HEK293 (cell line): ENCODE measurements around the gene PPIL3.

ENCODE experiments used
- BCL11A ChIP-seq: fragments of 450-650 bp; formaldehyde crosslinking; IDR thresholded peaks from 2 replicates; pipeline ENCODE4 v1.5.1; 2016; ENCODE audit warnings: low read depth, missing biosample characterization, missing genetic modification characterization
- GLIS1 ChIP-seq: fragments of 450-650 bp; formaldehyde crosslinking; IDR thresholded peaks from 2 replicates; pipeline ENCODE4 v1.5.1; 2016; ENCODE audit warnings: missing biosample characterization, missing genetic modification characterization
- PRDM10 ChIP-seq: fragments of 450-650 bp; formaldehyde crosslinking; IDR thresholded peaks from 2 replicates; pipeline ENCODE4 v1.5.1; 2016; ENCODE audit warnings: missing biosample characterization, missing genetic modification characterization
- TCF7L2 ChIP-seq: IDR thresholded peaks from 2 replicates; pipeline ENCODE4 v1.6.1; 2011; ENCODE audit warnings: low read depth, mild to moderate bottlenecking, inconsistent platforms, low read length, moderate library complexity, borderline replicate concordance
- ZBTB17 ChIP-seq: fragments of 450-650 bp; formaldehyde crosslinking; IDR thresholded peaks from 2 replicates; pipeline ENCODE4 v1.5.1; 2016; ENCODE audit warnings: missing biosample characterization, missing genetic modification characterization
- ZBTB26 ChIP-seq: fragments of 450-650 bp; formaldehyde crosslinking; optimal IDR thresholded peaks from 2 replicates; pipeline ENCODE3; 2016; ENCODE audit warnings: missing biosample characterization, mild to moderate bottlenecking, missing genetic modification characterization
- ZBTB44 ChIP-seq: fragments of 450-650 bp; IDR thresholded peaks from 2 replicates; pipeline ENCODE4 v1.5.1; 2018; ENCODE audit warnings: missing biosample characterization, mild to moderate bottlenecking, missing genetic modification characterization
- ZNF155 ChIP-seq: fragments of 450-650 bp; formaldehyde crosslinking; IDR thresholded peaks from 2 replicates; pipeline ENCODE4 v1.5.1; 2016; ENCODE audit warnings: missing biosample characterization, missing genetic modification characterization
- ZNF174 ChIP-seq: fragments of 450-650 bp; formaldehyde crosslinking; IDR thresholded peaks from 2 replicates; pipeline ENCODE4 v1.5.0; 2017; ENCODE audit warnings: missing biosample characterization, mild to moderate bottlenecking, missing genetic modification characterization
- ZNF175 ChIP-seq: fragments of 450-650 bp; formaldehyde crosslinking; IDR thresholded peaks from 2 replicates; pipeline ENCODE4 v1.5.1; 2016; ENCODE audit warnings: missing biosample characterization, missing genetic modification characterization
- ZNF202 ChIP-seq: fragments of 450-650 bp; formaldehyde crosslinking; IDR thresholded peaks from 2 replicates; pipeline ENCODE4 v1.5.1; 2016; ENCODE audit warnings: missing biosample characterization, missing genetic modification characterization, borderline replicate concordance
- ZNF223 ChIP-seq: fragments of 450-650 bp; formaldehyde crosslinking; IDR thresholded peaks from 2 replicates; pipeline ENCODE4 v1.5.1; 2016; ENCODE audit warnings: missing biosample characterization, missing genetic modification characterization
- ZNF248 ChIP-seq: fragments of 450-650 bp; formaldehyde crosslinking; IDR thresholded peaks from 2 replicates; pipeline ENCODE4 v1.5.1; 2017; ENCODE audit warnings: missing biosample characterization, missing genetic modification characterization
- ZNF335 ChIP-seq: fragments of 450-650 bp; formaldehyde crosslinking; conservative IDR thresholded peaks from 2 replicates; pipeline ENCODE4 v1.5.1; 2016; ENCODE audit warnings: missing biosample characterization, missing genetic modification characterization
- ZNF341 ChIP-seq: fragments of 450-650 bp; formaldehyde crosslinking; IDR thresholded peaks from 2 replicates; pipeline ENCODE4; 2016; ENCODE audit warnings: low read depth, missing biosample characterization, missing genetic modification characterization
- ZNF350 ChIP-seq: fragments of 450-650 bp; formaldehyde crosslinking; IDR thresholded peaks from 2 replicates; pipeline ENCODE4 v1.5.0; 2017; ENCODE audit warnings: missing biosample characterization, mild to moderate bottlenecking, missing genetic modification characterization
- ZNF473 ChIP-seq: fragments of 450-650 bp; formaldehyde crosslinking; IDR thresholded peaks from 2 replicates; pipeline ENCODE4 v1.5.1; 2017; ENCODE audit warnings: missing biosample characterization, missing genetic modification characterization
- ZNF48 ChIP-seq: fragments of 450-650 bp; formaldehyde crosslinking; IDR thresholded peaks from 2 replicates; pipeline ENCODE4 v1.5.1; 2016; ENCODE audit warnings: missing biosample characterization, missing genetic modification characterization
- ZNF501 ChIP-seq: fragments of 450-650 bp; formaldehyde crosslinking; IDR thresholded peaks from 2 replicates; pipeline ENCODE4 v1.5.1; 2016; ENCODE audit warnings: missing biosample characterization, missing genetic modification characterization
- ZNF544 ChIP-seq: fragments of 450-650 bp; formaldehyde crosslinking; IDR thresholded peaks from 2 replicates; pipeline ENCODE4 v1.5.0; 2017; ENCODE audit warnings: missing biosample characterization, missing genetic modification characterization
- ZNF621 ChIP-seq: fragments of 450-650 bp; formaldehyde crosslinking; IDR thresholded peaks from 2 replicates; pipeline ENCODE4 v1.5.1; 2017; ENCODE audit warnings: missing biosample characterization, missing genetic modification characterization
- ZNF677 ChIP-seq: fragments of 450-650 bp; IDR thresholded peaks from 2 replicates; pipeline ENCODE4 v1.5.0; 2018; ENCODE audit warnings: missing biosample characterization, mild to moderate bottlenecking, missing genetic modification characterization, moderate library complexity
- ZNF76 ChIP-seq: fragments of 450-650 bp; formaldehyde crosslinking; IDR thresholded peaks from 2 replicates; pipeline ENCODE4; 2016; ENCODE audit warnings: low read depth, missing biosample characterization, missing genetic modification characterization, borderline replicate concordance
- ZSCAN4 ChIP-seq: fragments of 450-650 bp; formaldehyde crosslinking; IDR thresholded peaks from 2 replicates; pipeline ENCODE4 v1.5.1; 2017; ENCODE audit warnings: missing biosample characterization, missing genetic modification characterization
- TF ChIP-seq, protein P1 (sequence below): fragments of 450-650 bp; formaldehyde crosslinking; IDR thresholded peaks from 2 replicates; pipeline ENCODE4 v1.5.1; 2017; ENCODE audit warnings: missing biosample characterization, missing genetic modification characterization
- TF ChIP-seq, protein P2 (sequence below): fragments of 450-650 bp; formaldehyde crosslinking; IDR thresholded peaks from 2 replicates; pipeline ENCODE4 v1.5.1; 2016; ENCODE audit warnings: missing biosample characterization, missing genetic modification characterization
- TF ChIP-seq, protein P3 (sequence below): fragments of 450-650 bp; formaldehyde crosslinking; IDR thresholded peaks from 2 replicates; pipeline ENCODE4 v1.5.1; 2017; ENCODE audit warnings: missing biosample characterization, mild to moderate bottlenecking, missing genetic modification characterization, moderate library complexity

The PPIL3 gene

DNA sequence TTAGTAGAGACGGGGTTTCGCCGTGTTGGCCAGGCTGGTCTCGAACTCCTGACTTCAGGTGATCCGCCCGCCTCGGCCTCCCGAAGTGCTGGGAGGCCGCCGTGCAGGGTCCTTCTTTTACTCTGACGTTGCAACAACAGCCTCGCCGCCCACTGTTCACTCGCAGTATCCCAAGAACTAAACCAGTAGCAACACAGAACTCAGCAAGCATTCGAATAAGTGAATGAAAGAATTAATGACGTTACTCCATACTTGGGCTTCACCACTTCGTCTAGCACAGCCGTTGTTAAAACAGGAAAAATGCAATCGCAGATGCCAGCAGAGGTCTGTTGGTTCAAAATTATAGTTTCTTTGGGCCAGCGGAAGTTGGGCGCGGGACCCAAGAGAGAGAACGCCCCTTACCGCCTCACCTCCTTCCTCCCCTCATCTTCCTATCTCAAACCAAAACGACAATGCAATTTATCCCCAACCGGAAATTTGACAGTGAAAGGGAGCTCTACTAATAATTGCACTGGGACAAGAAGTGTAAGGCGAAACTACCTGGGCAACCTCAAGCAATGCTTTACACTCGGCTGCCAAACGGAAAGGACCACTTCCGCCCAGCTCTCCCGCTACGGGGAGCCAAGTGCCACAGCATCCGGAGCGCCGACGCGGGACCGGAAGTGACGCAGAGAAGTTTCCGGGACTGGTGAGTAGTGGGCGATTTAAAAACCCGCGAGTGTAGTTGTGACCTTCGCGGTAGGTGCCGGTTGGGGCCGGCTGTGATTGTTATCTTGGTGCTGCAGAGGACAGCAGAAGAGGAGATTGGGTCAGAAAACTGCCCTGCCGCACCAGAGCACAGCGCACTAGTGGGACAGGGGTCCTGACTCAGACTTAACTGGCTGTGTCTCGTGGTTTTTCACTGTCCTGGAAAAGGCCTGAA, at the start of gene PPIL3, which contains the start of gene NIF3L1 (continued):
- TF ChIP-seq, protein P1, sequence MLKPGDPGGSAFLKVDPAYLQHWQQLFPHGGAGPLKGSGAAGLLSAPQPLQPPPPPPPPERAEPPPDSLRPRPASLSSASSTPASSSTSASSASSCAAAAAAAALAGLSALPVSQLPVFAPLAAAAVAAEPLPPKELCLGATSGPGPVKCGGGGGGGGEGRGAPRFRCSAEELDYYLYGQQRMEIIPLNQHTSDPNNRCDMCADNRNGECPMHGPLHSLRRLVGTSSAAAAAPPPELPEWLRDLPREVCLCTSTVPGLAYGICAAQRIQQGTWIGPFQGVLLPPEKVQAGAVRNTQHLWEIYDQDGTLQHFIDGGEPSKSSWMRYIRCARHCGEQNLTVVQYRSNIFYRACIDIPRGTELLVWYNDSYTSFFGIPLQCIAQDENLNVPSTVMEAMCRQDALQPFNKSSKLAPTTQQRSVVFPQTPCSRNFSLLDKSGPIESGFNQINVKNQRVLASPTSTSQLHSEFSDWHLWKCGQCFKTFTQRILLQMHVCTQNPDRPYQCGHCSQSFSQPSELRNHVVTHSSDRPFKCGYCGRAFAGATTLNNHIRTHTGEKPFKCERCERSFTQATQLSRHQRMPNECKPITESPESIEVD (tag by site-specific recombination) = 0 out of 2 replicates have a peak, but pooled peaks have one; percentile 32
- TF ChIP-seq ZNF335 (tag by site-specific recombination) (peak; percentile 93), GLIS1 (tag by site-specific recombination) (peak; percentile 46), ZNF621 (no peak), ZNF76 (tag by site-specific recombination) (peak; percentile 70), ZNF48 (tag by site-specific recombination) (no peak), ZNF341 (tag by site-specific recombination) (peak; percentile 25), ZNF174 (no peak), ZNF350 (tag by site-specific recombination) (no peak), ZNF473 (tag by site-specific recombination) (no peak), ZNF248 (no peak), ZBTB26 (tag by site-specific recombination) (peak; percentile 41), ZNF175 (tag by site-specific recombination) (no peak), ZNF544 (tag by site-specific recombination) (no peak), ZBTB44 (tag by site-specific recombination) (peak; percentile 75), ZNF155 (tag by site-specific recombination) (no peak), ZSCAN4 (tag by site-specific recombination) (no peak), PRDM10 (peak; percentile 94), ZBTB17 (tag by site-specific recombination) (no peak; the same call in 1 of the 2 replicates), ZNF223 (no peak), ZNF501 (tag by site-specific recombination) (peak; percentile 73; the same call in 1 of the 2 replicates), BCL11A (tag by site-specific recombination) (no peak), TCF7L2 (0 out of 2 replicates have a peak, but pooled peaks have one; percentile 31), ZNF677 (tag by site-specific recombination) (no peak), ZNF202 (tag by site-specific recombination) (no peak)
- TF ChIP-seq, protein P2, sequence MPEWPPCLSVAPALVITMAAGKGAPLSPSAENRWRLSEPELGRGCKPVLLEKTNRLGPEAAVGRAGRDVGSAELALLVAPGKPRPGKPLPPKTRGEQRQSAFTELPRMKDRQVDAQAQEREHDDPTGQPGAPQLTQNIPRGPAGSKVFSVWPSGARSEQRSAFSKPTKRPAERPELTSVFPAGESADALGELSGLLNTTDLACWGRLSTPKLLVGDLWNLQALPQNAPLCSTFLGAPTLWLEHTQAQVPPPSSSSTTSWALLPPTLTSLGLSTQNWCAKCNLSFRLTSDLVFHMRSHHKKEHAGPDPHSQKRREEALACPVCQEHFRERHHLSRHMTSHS = no peak
- TF ChIP-seq, protein P3, sequence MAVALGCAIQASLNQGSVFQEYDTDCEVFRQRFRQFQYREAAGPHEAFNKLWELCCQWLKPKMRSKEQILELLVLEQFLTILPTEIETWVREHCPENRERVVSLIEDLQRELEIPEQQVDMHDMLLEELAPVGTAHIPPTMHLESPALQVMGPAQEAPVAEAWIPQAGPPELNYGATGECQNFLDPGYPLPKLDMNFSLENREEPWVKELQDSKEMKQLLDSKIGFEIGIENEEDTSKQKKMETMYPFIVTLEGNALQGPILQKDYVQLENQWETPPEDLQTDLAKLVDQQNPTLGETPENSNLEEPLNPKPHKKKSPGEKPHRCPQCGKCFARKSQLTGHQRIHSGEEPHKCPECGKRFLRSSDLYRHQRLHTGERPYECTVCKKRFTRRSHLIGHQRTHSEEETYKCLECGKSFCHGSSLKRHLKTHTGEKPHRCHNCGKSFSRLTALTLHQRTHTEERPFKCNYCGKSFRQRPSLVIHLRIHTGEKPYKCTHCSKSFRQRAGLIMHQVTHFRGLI (tag by site-specific recombination) = peak; percentile 72; the same call in 1 of the 2 replicates
